NCI-H2107 treated with DMSO at 0.1 percent for 48 hours (cell line): Measurements from ENCODE around the gene LMCD1.

Experiments used
- DNase-seq: peaks from one replicate; lab custom pipeline; 2025; ENCODE audit not compliant: unreplicated experiment; lab: John Stamatoyannopoulos, UW

Gene LMCD1

GRCh38 chr3:8503871-8504610, 2.4 kb downstream of the LMCD1 start:
- no peak for DNase-seq

GRCh38 chr3:8504611-8504973, 3.0 kb downstream of the LMCD1 start:
- DNase-seq = no peak

- no peak for DNase-seq
Observed at GRCh38 chr3:8505621-8506020, 4.0 kb downstream of the LMCD1 start.

- DNase-seq = no peak
Observed at GRCh38 chr3:8506571-8507061, 5.0 kb downstream of the LMCD1 start.

GRCh38 chr3:8507496-8507895, 5.9 kb downstream of the LMCD1 start:
- no peak for DNase-seq

GRCh38 chr3:8509961-8510360, 8.3 kb downstream of the LMCD1 start:
- no peak for DNase-seq

GRCh38 chr3:8512234-8512633, 10.6 kb downstream of the LMCD1 start:
- no peak for DNase-seq

GRCh38 chr3:8516047-8516661, 14.5 kb downstream of the LMCD1 start:
- DNase-seq = no peak

GRCh38 chr3:8516783-8517182, 15.2 kb downstream of the LMCD1 start:
- no peak for DNase-seq

- no peak for DNase-seq
Observed at GRCh38 chr3:8517487-8517886, 15.9 kb downstream of the LMCD1 start.

- DNase-seq = no peak
Observed at GRCh38 chr3:8518138-8518537, 16.5 kb downstream of the LMCD1 start.

- no peak for DNase-seq
Observed at GRCh38 chr3:8519156-8519555, 17.5 kb downstream of the LMCD1 start.

- DNase-seq = no peak
Observed at GRCh38 chr3:8519774-8520448, 18.3 kb downstream of the LMCD1 start.

- DNase-seq = no peak
Observed at GRCh38 chr3:8520816-8521403, 19.3 kb downstream of the LMCD1 start.

GRCh38 chr3:8523041-8523440, 21.4 kb downstream of the LMCD1 start:
- DNase-seq = no peak

GRCh38 chr3:8524249-8524648, 22.6 kb downstream of the LMCD1 start:
- no peak for DNase-seq

GRCh38 chr3:8524656-8525399, 23.2 kb downstream of the LMCD1 start:
- no peak for DNase-seq

GRCh38 chr3:8525893-8526292, 24.3 kb downstream of the LMCD1 start:
- DNase-seq = no peak

GRCh38 chr3:8529181-8529637, 27.6 kb downstream of the LMCD1 start:
- no peak for DNase-seq

- no peak for DNase-seq
Observed at GRCh38 chr3:8529738-8530525, 28.3 kb downstream of the LMCD1 start.
